NT2/D1 (cell line): Measurements from ENCODE around the gene CADM2.

Experiments used
- SUZ12 ChIP-seq: IDR thresholded peaks from 2 replicates; pipeline ENCODE4 v1.6.1; 2011; ENCODE audit not compliant: insufficient read length, insufficient read depth; ENCODE audit errors: extremely low read depth
- YY1 ChIP-seq: IDR thresholded peaks from 2 replicates; pipeline ENCODE4 v1.6.1; 2011; ENCODE audit not compliant: insufficient read length, insufficient read depth
- ZNF274 ChIP-seq: IDR thresholded peaks from 2 replicates; pipeline ENCODE4 v1.6.1; 2011; ENCODE audit warnings: mild to moderate bottlenecking, low read depth, low read length

- no peak for TF ChIP-seq SUZ12
- no peak for TF ChIP-seq YY1
- no peak for TF ChIP-seq ZNF274
Measured at GRCh38 chr3:85933326-85933725, 974.5 kb downstream of the CADM2 start.
